Measurements from ENCODE around the gene RAP1GDS1.

Gene RAP1GDS1, protein sequence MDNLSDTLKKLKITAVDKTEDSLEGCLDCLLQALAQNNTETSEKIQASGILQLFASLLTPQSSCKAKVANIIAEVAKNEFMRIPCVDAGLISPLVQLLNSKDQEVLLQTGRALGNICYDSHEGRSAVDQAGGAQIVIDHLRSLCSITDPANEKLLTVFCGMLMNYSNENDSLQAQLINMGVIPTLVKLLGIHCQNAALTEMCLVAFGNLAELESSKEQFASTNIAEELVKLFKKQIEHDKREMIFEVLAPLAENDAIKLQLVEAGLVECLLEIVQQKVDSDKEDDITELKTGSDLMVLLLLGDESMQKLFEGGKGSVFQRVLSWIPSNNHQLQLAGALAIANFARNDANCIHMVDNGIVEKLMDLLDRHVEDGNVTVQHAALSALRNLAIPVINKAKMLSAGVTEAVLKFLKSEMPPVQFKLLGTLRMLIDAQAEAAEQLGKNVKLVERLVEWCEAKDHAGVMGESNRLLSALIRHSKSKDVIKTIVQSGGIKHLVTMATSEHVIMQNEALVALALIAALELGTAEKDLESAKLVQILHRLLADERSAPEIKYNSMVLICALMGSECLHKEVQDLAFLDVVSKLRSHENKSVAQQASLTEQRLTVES

DNA sequence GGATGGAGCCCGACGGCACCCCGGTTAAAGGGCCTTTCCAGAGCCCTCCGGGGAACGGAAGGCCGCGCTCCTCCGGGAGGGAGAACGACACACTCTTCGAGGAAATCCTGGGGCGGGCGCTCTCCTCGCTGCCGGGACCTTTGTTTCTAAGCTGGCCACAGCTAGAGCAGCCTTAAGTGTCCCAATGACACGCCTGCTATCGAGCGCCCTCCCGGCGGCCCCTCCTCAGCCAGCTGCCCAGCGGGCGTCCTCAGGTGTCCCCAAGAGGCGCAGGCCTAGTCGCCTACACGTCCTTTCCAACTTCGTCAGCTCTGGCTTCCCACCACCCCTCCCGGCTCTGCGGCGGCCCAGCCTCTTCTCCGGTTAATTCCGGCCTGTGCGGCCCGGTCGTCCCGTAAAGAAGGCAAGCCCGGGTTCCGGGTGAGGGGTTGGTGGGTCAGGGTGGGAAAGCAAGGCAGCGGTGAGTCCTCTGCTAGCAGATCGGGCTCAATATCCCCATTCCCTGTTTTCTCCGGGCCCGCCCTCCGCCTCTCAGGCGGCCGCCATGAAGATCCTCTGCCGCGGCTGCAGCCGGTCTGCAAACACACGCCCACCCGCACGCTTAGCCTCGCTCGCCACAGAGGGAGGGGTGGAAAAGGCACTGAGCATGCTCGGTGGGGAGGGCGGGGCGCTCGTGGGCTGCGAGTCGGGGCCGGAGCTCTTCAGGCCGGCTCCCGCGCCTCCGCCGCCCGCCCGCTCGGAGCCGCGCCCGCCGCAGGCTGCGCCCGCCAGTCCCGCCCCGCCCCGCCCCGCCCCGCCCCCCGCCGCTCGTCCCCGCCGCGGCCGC is at the start of gene RAP1GDS1:
RAP1GDS1 (plus strand) TSS at position 806 of the 826 bp plus-strand sequence. CDS start 182 bp downstream, outside the sequence.
- TF ChIP-seq, protein P1, sequence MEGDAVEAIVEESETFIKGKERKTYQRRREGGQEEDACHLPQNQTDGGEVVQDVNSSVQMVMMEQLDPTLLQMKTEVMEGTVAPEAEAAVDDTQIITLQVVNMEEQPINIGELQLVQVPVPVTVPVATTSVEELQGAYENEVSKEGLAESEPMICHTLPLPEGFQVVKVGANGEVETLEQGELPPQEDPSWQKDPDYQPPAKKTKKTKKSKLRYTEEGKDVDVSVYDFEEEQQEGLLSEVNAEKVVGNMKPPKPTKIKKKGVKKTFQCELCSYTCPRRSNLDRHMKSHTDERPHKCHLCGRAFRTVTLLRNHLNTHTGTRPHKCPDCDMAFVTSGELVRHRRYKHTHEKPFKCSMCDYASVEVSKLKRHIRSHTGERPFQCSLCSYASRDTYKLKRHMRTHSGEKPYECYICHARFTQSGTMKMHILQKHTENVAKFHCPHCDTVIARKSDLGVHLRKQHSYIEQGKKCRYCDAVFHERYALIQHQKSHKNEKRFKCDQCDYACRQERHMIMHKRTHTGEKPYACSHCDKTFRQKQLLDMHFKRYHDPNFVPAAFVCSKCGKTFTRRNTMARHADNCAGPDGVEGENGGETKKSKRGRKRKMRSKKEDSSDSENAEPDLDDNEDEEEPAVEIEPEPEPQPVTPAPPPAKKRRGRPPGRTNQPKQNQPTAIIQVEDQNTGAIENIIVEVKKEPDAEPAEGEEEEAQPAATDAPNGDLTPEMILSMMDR (IDR thresholded peaks at IDR 0.05; ENCODE audit: low read depth, low read length, missing control alignments), result no peak
- H3K27me3 ChIP-seq (replicated peaks), result no peaks in the 10 kb centered on the region
- in situ Hi-C loops (cut with HindIII; ENCODE audit: low pct_ligation_motif_present, low sequenced_read_pairs), result no loop called here
- peak within 1 kb of the TSS; percentile 89 for H3K27ac ChIP-seq
- DNase-seq, result peak; percentile 90
- H3K4me3 ChIP-seq (ENCODE audit: low read depth, low read length), result peak within 1 kb of the TSS; percentile 88
- no peaks in the 10 kb centered on the region for H3K36me3 ChIP-seq (replicated peaks)

DNA sequence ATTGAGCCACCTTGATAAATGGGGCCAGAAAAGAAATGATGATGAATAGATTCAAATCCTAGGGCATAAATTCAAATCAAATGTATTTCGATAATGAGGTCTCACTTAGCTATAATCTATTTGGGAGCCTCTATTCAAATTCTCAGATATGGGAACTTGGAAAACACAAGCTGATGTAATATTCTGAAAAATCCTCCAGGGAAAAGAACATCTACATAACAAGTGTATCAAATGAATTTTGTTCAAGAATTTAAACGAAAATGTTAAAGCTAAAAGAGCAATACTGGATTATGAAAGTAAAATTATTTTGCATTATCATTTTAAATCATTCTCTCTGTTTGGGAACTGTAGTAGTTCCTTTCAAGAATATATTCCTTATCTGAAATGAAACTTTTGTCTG is 38.9 kb upstream of the RAP1GDS1 start:
- in situ Hi-C loops (cut with HindIII; ENCODE audit: low pct_ligation_motif_present, low sequenced_read_pairs), result no loop called here
- no peak for DNase-seq
- TF ChIP-seq, protein P1 (IDR thresholded peaks at IDR 0.05; ENCODE audit: low read depth, low read length, missing control alignments), result no peak
- Histone ChIP-seq H3K4me3 (ENCODE audit: low read depth, low read length) (no peak overlapping the region), H3K36me3 (replicated peaks) (no peaks in the 10 kb centered on the region), H3K27me3 (replicated peaks) (no peaks in the 10 kb centered on the region), H3K27ac (no peak overlapping the region)

DNA sequence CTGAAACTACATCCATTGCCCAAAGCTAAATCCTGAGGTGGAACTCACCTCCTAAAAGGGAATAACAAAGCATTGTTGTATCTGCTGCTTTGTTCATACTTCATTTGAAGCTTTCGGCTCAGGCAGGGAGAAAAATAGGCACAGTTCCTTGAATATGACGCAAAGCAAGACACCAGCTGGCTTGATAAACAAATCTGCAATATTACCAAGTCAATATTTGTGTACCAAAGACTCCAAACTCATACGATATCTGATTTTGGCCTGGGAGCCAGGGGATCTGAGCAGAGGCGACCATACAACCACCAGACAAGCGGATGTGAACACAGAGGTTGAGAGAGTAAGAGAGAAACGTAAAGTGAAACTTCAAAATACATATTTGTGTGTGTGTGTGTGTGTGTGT is 34.8 kb upstream of the RAP1GDS1 start:
- TF ChIP-seq, protein P1 (IDR thresholded peaks at IDR 0.05; ENCODE audit: low read depth, low read length, missing control alignments), result no peak
- no peaks in the 10 kb centered on the region for H3K36me3 ChIP-seq (replicated peaks)
- no peaks in the 10 kb centered on the region for H3K27me3 ChIP-seq (replicated peaks)
- no peak overlapping the region for H3K27ac ChIP-seq
- H3K4me3 ChIP-seq (ENCODE audit: low read depth, low read length), result no peak overlapping the region
- no peak for DNase-seq
- in situ Hi-C loops (cut with HindIII; ENCODE audit: low pct_ligation_motif_present, low sequenced_read_pairs), result no loop called here

DNA sequence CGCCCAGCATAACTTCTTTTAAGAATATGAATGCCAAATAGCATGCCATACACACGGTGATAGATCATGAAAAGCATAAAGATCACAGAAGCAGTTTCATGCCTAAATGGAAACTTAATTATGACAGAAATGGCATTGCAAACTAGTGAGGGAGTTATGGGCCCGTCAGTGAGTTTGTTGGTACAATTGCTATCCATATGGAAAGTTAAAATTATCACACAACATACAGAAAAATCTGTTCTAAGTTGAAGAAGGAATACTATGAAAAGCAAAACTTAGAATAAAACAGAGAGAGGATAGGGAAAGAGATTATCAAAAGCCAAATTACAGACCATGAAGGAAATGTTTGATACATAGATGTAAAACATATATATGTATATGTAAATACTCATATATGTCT is 30.2 kb upstream of the RAP1GDS1 start:
- no peak for DNase-seq
- H3K36me3 ChIP-seq (replicated peaks), result no peaks in the 10 kb centered on the region
- no peak overlapping the region for H3K27ac ChIP-seq
- no peak overlapping the region for H3K4me3 ChIP-seq (ENCODE audit: low read depth, low read length)
- in situ Hi-C loops (cut with HindIII; ENCODE audit: low pct_ligation_motif_present, low sequenced_read_pairs), result no loop called here
- no peaks in the 10 kb centered on the region for H3K27me3 ChIP-seq (replicated peaks)
- TF ChIP-seq, protein P1 (IDR thresholded peaks at IDR 0.05; ENCODE audit: low read depth, low read length, missing control alignments), result no peak

DNA sequence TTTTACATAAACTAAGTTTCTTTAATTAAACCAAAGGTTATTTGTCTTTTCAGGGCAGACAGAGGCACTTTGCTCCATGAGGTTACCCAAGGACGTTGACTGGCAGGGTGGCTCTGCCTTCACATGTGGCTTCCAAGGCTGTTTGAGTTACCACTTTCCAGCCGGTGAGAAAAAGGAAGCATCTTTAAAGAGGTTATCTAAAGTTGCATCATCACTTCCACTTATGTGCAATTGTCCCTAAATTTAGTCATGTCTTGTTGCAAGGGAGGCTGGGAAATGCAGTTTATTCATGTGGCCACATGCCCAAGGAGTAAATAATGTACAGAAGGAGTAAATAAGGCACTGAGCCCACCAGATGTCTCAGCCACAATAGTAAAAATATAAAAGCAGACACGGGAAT is 29.0 kb upstream of the RAP1GDS1 start:
- Histone ChIP-seq H3K4me3 (ENCODE audit: low read depth, low read length) (no peak overlapping the region), H3K27ac (no peak overlapping the region), H3K27me3 (replicated peaks) (no peaks in the 10 kb centered on the region), H3K36me3 (replicated peaks) (no peaks in the 10 kb centered on the region)
- in situ Hi-C loops (cut with HindIII; ENCODE audit: low pct_ligation_motif_present, low sequenced_read_pairs), result no loop called here
- DNase-seq, result no peak
- TF ChIP-seq, protein P1 (IDR thresholded peaks at IDR 0.05; ENCODE audit: low read depth, low read length, missing control alignments), result no peak

Measured in brain microvascular endothelial cell (primary cell).